ENCODE data around the gene MYO1C.

DNA sequence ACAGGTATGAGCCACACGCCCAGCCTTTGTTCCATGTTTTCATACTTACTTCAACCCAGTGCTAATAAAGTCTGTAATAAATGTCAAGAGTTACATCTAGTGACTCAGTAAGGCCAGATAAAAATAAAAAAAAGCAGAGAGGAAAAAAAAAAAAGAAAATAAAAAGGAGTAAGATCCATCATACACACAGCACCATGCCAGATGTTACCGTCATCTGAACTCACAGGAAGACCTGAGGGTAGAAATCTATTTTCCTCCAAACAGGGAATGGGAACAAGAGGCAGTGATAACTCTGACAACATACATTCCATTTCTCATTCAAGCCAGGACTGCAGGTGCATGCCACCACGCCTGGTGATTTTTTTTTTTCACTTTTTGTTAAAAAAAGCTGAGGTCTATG lies 57.2 kb downstream of the MYO1C start:
- TF ChIP-seq ZFP3 (CRISPR knock-in tag; IDR thresholded peaks at IDR 0.05) (no peak), OSR1 (CRISPR knock-in tag; IDR thresholded peaks at IDR 0.05) (no peak), ZNF70 (CRISPR knock-in tag; IDR thresholded peaks at IDR 0.05) (no peak)
- TF ChIP-seq, protein P1, sequence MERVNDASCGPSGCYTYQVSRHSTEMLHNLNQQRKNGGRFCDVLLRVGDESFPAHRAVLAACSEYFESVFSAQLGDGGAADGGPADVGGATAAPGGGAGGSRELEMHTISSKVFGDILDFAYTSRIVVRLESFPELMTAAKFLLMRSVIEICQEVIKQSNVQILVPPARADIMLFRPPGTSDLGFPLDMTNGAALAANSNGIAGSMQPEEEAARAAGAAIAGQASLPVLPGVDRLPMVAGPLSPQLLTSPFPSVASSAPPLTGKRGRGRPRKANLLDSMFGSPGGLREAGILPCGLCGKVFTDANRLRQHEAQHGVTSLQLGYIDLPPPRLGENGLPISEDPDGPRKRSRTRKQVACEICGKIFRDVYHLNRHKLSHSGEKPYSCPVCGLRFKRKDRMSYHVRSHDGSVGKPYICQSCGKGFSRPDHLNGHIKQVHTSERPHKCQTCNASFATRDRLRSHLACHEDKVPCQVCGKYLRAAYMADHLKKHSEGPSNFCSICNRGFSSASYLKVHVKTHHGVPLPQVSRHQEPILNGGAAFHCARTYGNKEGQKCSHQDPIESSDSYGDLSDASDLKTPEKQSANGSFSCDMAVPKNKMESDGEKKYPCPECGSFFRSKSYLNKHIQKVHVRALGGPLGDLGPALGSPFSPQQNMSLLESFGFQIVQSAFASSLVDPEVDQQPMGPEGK (CRISPR knock-in tag; IDR thresholded peaks at IDR 0.05; ENCODE audit: borderline replicate concordance) = no peak

All from SK-N-SH treated with all-trans-retinoic acid at 6 μM for 48 hours (cell line).